Ishikawa (cell line): ENCODE results near the gene HMGN4.

Source experiments
- CEBPB ChIP-seq: IDR thresholded peaks from 2 replicates; pipeline ENCODE4 v1.6.1; 2012
- CREB1 ChIP-seq: IDR thresholded peaks from 2 replicates; pipeline ENCODE4 v1.6.1; 2012; ENCODE audit warnings: low read depth
- EGR1 ChIP-seq: IDR thresholded peaks from 2 replicates; pipeline ENCODE4 v1.6.1; 2012
- EP300 ChIP-seq: IDR thresholded peaks from 2 replicates; pipeline ENCODE4 v1.6.1; 2012; ENCODE audit warnings: borderline replicate concordance
- FOXM1 ChIP-seq: IDR thresholded peaks from 2 replicates; pipeline ENCODE4 v1.6.1; 2012; ENCODE audit warnings: low read depth, borderline replicate concordance
- MAX ChIP-seq: IDR thresholded peaks from 2 replicates; pipeline ENCODE4 v1.6.1; 2012
- NFIC ChIP-seq: IDR thresholded peaks from 2 replicates; pipeline ENCODE4 v1.6.1; 2012
- RAD21 ChIP-seq: IDR thresholded peaks from 2 replicates; pipeline ENCODE4 v1.6.1; 2012; ENCODE audit warnings: low read depth
- REST ChIP-seq: IDR thresholded peaks from 2 replicates; pipeline ENCODE4 v1.6.1; 2012; ENCODE audit warnings: low read depth, mild to moderate bottlenecking
- TAF1 ChIP-seq: IDR thresholded peaks from 2 replicates; pipeline ENCODE4 v1.6.1; 2012; ENCODE audit warnings: low read depth, mild to moderate bottlenecking
- TCF12 ChIP-seq: IDR thresholded peaks from 2 replicates; pipeline ENCODE4 v1.6.1; 2012; ENCODE audit warnings: low read depth
- TEAD4 ChIP-seq: IDR thresholded peaks from 2 replicates; pipeline ENCODE4 v1.6.1; 2012
- YY1 ChIP-seq: IDR thresholded peaks from 2 replicates; pipeline ENCODE4 v1.6.1; 2012; ENCODE audit warnings: low read depth

- TF ChIP-seq REST (no peak), CEBPB (no peak), EP300 (no peak), TAF1 (no peak), CREB1 (no peak), NFIC (no peak), MAX (no peak), TEAD4 (no peak), YY1 (no peak), FOXM1 (no peak), TCF12 (no peak), EGR1 (no peak), RAD21 (no peak)
Measured at GRCh38 chr6:26552640-26553188, 14.5 kb downstream of the HMGN4 start.
